OCI-LY3 (cell line): ENCODE data around the gene HSF5.

Experiments
- CTCF ChIP-seq: fragments of 200-600, 300-600 bp; sonication (generic); IDR thresholded peaks from 2 replicates; pipeline ENCODE4 v1.5.1; 2014; ENCODE audit warnings: antibody characterized with exemption, low read length, low read depth
- EZH2phosphoT487 ChIP-seq: fragments of 200-600 bp; shearing (Covaris generic); IDR thresholded peaks from 2 replicates; pipeline ENCODE4 v1.6.1; 2018; ENCODE audit warnings: antibody characterized with exemption, mixed run types, low read depth

GRCh38 chr17:58378733-58379510, 109.3 kb downstream of the HSF5 start:
- TF ChIP-seq CTCF, result no peak
- no peak for TF ChIP-seq EZH2phosphoT487
